HEK293 (cell line): ENCODE data around the gene SF1.

Experiments used
- ATF2 ChIP-seq: fragments of 450-650 bp; formaldehyde crosslinking; IDR thresholded peaks from 2 replicates; pipeline ENCODE4 v1.5.1; 2016; ENCODE audit warnings: missing biosample characterization, missing genetic modification characterization, low read depth
- OSR2 ChIP-seq: fragments of 450-650 bp; formaldehyde crosslinking; IDR thresholded peaks from 2 replicates; pipeline ENCODE4 v1.5.1; 2016; ENCODE audit warnings: missing biosample characterization, missing genetic modification characterization
- PBX3 ChIP-seq: sonication (generic); formaldehyde crosslinking; IDR thresholded peaks from 2 replicates; pipeline ENCODE4 v1.8.1; 2022; ENCODE audit warnings: mild to moderate bottlenecking, moderate library complexity, missing genetic modification reagents
- SP3 ChIP-seq: fragments of 450-650 bp; formaldehyde crosslinking; IDR thresholded peaks from 2 replicates; pipeline ENCODE4 v1.5.1; 2016; ENCODE audit warnings: missing biosample characterization, missing genetic modification characterization
- ZBTB17 ChIP-seq: fragments of 450-650 bp; formaldehyde crosslinking; IDR thresholded peaks from 2 replicates; pipeline ENCODE4 v1.5.1; 2016; ENCODE audit warnings: missing biosample characterization, missing genetic modification characterization
- ZNF202 ChIP-seq: fragments of 450-650 bp; formaldehyde crosslinking; IDR thresholded peaks from 2 replicates; pipeline ENCODE4 v1.5.1; 2016; ENCODE audit warnings: missing biosample characterization, missing genetic modification characterization, borderline replicate concordance
- ZNF529 ChIP-seq: fragments of 450-650 bp; formaldehyde crosslinking; IDR thresholded peaks from 2 replicates; pipeline ENCODE4 v1.5.1; 2017; ENCODE audit warnings: missing genetic modification characterization, missing biosample characterization; ENCODE audit not compliant: insufficient replicate concordance
- ZNF629 ChIP-seq: fragments of 450-650 bp; formaldehyde crosslinking; IDR thresholded peaks from 2 replicates; pipeline ENCODE4 v1.5.1; 2017; ENCODE audit warnings: missing biosample characterization, missing genetic modification characterization
- TF ChIP-seq, protein P1 (sequence below): fragments of 450-650 bp; formaldehyde crosslinking; IDR thresholded peaks from 2 replicates; pipeline ENCODE4 v1.5.1; 2016; ENCODE audit warnings: missing biosample characterization, missing genetic modification characterization
- TF ChIP-seq, protein P2 (sequence below): fragments of 450-650 bp; formaldehyde crosslinking; IDR thresholded peaks from 2 replicates; pipeline ENCODE4 v1.5.1; 2016; ENCODE audit warnings: missing biosample characterization, missing genetic modification characterization

- TF ChIP-seq ZBTB17, result no peak
- TF ChIP-seq ZNF629 (tag by site-specific recombination), result no peak
- TF ChIP-seq SP3 (tag by site-specific recombination), result no peak
- TF ChIP-seq, protein P1, sequence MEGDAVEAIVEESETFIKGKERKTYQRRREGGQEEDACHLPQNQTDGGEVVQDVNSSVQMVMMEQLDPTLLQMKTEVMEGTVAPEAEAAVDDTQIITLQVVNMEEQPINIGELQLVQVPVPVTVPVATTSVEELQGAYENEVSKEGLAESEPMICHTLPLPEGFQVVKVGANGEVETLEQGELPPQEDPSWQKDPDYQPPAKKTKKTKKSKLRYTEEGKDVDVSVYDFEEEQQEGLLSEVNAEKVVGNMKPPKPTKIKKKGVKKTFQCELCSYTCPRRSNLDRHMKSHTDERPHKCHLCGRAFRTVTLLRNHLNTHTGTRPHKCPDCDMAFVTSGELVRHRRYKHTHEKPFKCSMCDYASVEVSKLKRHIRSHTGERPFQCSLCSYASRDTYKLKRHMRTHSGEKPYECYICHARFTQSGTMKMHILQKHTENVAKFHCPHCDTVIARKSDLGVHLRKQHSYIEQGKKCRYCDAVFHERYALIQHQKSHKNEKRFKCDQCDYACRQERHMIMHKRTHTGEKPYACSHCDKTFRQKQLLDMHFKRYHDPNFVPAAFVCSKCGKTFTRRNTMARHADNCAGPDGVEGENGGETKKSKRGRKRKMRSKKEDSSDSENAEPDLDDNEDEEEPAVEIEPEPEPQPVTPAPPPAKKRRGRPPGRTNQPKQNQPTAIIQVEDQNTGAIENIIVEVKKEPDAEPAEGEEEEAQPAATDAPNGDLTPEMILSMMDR (tag by site-specific recombination), result no peak
- TF ChIP-seq ZNF529 (tag by site-specific recombination), result no peak
- TF ChIP-seq ZNF202 (tag by site-specific recombination), result no peak
- TF ChIP-seq, protein P2, sequence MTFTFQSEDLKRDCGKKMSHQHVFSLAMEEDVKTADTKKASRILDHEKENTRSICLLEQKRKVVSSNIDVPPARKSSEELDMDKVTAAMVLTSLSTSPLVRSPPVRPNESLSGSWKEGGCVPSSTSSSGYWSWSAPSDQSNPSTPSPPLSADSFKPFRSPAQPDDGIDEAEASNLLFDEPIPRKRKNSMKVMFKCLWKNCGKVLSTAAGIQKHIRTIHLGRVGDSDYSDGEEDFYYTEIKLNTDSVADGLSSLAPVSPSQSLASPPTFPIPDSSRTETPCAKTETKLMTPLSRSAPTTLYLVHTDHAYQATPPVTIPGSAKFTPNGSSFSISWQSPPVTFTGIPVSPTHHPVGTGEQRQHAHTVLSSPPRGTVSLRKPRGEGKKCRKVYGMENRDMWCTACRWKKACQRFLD (tag by site-specific recombination), result no peak
- TF ChIP-seq ATF2, result no peak
- no peak for TF ChIP-seq PBX3 (CRISPR knock-in tag)
- TF ChIP-seq OSR2 (tag by site-specific recombination), result no peak
These were observed 24.0 kb downstream of the SF1 start for GRCh38 chr11:64754124-64754918.
